Astrocyte (in vitro differentiated cells and primary cell): ENCODE measurements around the gene UBE2S. TPM values are rescaled to one million over a fixed set of nuclear protein-coding genes. Genes with fewer than 3 reads are reported as not detected.
"Not testable (repeated sequence)": the region's sequence is repeated elsewhere in the genome, so short reads cannot be mapped to it uniquely, and the experiment has no call there.

Source experiments
- DNase-seq: peaks from one replicate; pipeline ENCODE4 v3.0.0-alpha.2; 2010; ENCODE audit warnings: low read depth
- FAIRE-seq: peaks from 2 replicates; lab custom pipeline; 2011; peaks lifted over from hg19 to GRCh38; lab: Jason Lieb, UNC
- H2AFZ ChIP-seq: 2 replicates; pipeline ENCODE4 v1.6.0; 2012; ENCODE audit warnings: low read depth, low read length, inconsistent platforms
- H3K27ac ChIP-seq: 2 replicates; pipeline ENCODE4 v1.5.1; 2011; ENCODE audit warnings: low read depth, low read length, inconsistent platforms
- H3K27me3 ChIP-seq: 2 replicates; pipeline ENCODE4 v1.6.0; 2011; ENCODE audit warnings: low read length, inconsistent platforms; ENCODE audit not compliant: insufficient read depth
- H3K36me3 ChIP-seq: 2 replicates; pipeline ENCODE4 v1.5.1; 2011; ENCODE audit warnings: low read length, inconsistent platforms; ENCODE audit not compliant: insufficient read depth
- H3K4me1 ChIP-seq: 2 replicates; pipeline ENCODE4 v1.5.1; 2011; ENCODE audit warnings: low read length, inconsistent platforms; ENCODE audit not compliant: insufficient read depth
- H3K4me2 ChIP-seq: 2 replicates; pipeline ENCODE4 v1.6.0; 2012; ENCODE audit warnings: low read length, inconsistent platforms
- H3K4me3 ChIP-seq: 2 replicates; pipeline ENCODE4 v1.5.1; 2011; ENCODE audit warnings: low read depth, mild to moderate bottlenecking, low read length, inconsistent platforms; ENCODE audit not compliant: insufficient read depth
- H3K79me2 ChIP-seq: 2 replicates; pipeline ENCODE4 v1.6.0; 2012; ENCODE audit warnings: mild to moderate bottlenecking, low read length, inconsistent platforms; ENCODE audit not compliant: insufficient read depth
- H3K9ac ChIP-seq: 2 replicates; pipeline ENCODE4 v1.6.0; 2012; ENCODE audit warnings: mild to moderate bottlenecking, low read length, inconsistent platforms
- H3K9me3 ChIP-seq: 2 replicates; pipeline ENCODE4 v1.5.1; 2012; ENCODE audit warnings: low read depth, mild to moderate bottlenecking, low read length, inconsistent platforms; ENCODE audit not compliant: insufficient read depth
- H4K20me1 ChIP-seq: 2 replicates; pipeline ENCODE4 v1.6.0; 2012; ENCODE audit warnings: low read length, inconsistent platforms; ENCODE audit not compliant: insufficient read depth
- H3K27ac Mint-ChIP-seq: one replicate; pipeline ENCODE4 v1.8.0; 2021; ENCODE audit warnings: mild to moderate bottlenecking, mixed read lengths; ENCODE audit not compliant: unreplicated experiment
- H3K27me3 Mint-ChIP-seq: one replicate; pipeline ENCODE4 v1.8.0; 2021; ENCODE audit warnings: low read depth, mixed read lengths; ENCODE audit not compliant: unreplicated experiment
- H3K36me3 Mint-ChIP-seq: one replicate; pipeline ENCODE4 v1.8.0; 2021; ENCODE audit warnings: low read depth, mixed read lengths; ENCODE audit not compliant: unreplicated experiment
- H3K4me1 Mint-ChIP-seq: one replicate; pipeline ENCODE4 v1.8.0; 2021; ENCODE audit warnings: low read depth, mixed read lengths; ENCODE audit not compliant: unreplicated experiment
- H3K4me3 Mint-ChIP-seq: one replicate; pipeline ENCODE4 v1.8.0; 2021; ENCODE audit warnings: mild to moderate bottlenecking, moderate library complexity, mixed read lengths; ENCODE audit not compliant: unreplicated experiment
- H3K9me3 Mint-ChIP-seq: one replicate; pipeline ENCODE4 v1.8.0; 2021; ENCODE audit warnings: mild to moderate bottlenecking, mixed read lengths; ENCODE audit not compliant: unreplicated experiment
- EZH2 ChIP-seq: IDR thresholded peaks from 2 replicates; pipeline ENCODE4 v1.6.1; 2012; ENCODE audit warnings: mild to moderate bottlenecking, low read length, inconsistent platforms; ENCODE audit not compliant: insufficient read depth
- total RNA-seq: library from RNA; stranded (reverse); gene quantifications from 2 replicates; pipeline ENCODE4 v1.2.1, GENCODE V29; 2021
- TF ChIP-seq, protein P1 (sequence below): IDR thresholded peaks from 2 replicates; pipeline ENCODE4 v1.5.1; 2011; ENCODE audit warnings: low read depth, mild to moderate bottlenecking, inconsistent platforms, low read length, moderate library complexity; ENCODE audit not compliant: insufficient read depth

UBE2S gene
- total RNA-seq, 1 donor from 2014 or later, result 116 TPM

DNA sequence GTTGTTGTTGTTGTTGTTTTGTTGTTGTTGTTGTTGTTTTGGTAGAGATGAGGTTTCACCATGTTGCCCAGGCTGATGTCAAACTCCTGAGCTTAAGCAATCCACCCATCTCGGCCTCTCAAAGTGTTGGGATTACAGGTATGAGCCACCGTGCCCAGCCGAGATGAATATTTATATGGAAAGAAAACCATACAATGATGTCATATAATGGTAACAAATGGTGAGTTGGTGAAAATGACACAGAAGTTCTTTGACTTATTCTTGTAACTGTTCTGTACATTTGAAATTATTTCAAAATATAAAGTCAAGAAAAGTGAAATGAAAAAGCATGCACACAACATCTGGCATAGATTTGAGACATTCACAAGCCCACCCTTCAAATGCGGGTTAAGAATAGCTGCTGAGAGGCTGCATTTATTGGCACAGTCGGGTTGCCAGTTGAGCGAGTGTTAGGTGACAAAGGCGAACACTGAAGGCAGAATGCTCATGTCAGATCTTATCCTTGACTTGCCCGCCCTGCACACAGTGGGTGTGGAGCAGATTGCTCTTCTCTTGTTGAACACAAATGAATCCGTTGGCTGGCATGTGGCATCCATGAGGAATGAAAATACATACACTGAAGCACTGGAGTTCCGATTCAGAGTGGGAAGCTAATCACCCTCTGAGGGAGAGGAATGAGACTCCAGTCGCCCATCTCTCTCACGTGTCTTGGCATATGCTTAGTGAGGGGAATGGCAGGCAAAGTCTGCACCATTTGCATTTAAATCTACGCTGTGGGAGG lies 15.8 kb upstream of the UBE2S start:
- H3K36me3 Mint-ChIP-seq, result no peaks in the 10 kb centered on the region
- no peak for DNase-seq
- FAIRE-seq, result no peak

GRCh38 chr19:55421281-55421680 lies 13.7 kb upstream of the UBE2S start:
- FAIRE-seq, result not testable (repeated sequence)

More for the DNA sequence above, 15.8 kb upstream of the UBE2S start:
- Histone ChIP-seq H3K9ac (no peak overlapping the region), H3K9me3 (no peaks in the 10 kb centered on the region), H3K4me1 (no peaks in the 10 kb centered on the region), H3K27ac (no peak overlapping the region), H4K20me1 (no peaks in the 10 kb centered on the region), H3K27me3 (peaks cover 5% of the 10 kb centered on the region), H3K36me3 (no peaks in the 10 kb centered on the region), H3K79me2 (no peaks in the 10 kb centered on the region), H3K4me2 (no peak overlapping the region), H3K4me3 (no peak overlapping the region), H2AFZ (no peak overlapping the region)
- TF ChIP-seq, protein P1, sequence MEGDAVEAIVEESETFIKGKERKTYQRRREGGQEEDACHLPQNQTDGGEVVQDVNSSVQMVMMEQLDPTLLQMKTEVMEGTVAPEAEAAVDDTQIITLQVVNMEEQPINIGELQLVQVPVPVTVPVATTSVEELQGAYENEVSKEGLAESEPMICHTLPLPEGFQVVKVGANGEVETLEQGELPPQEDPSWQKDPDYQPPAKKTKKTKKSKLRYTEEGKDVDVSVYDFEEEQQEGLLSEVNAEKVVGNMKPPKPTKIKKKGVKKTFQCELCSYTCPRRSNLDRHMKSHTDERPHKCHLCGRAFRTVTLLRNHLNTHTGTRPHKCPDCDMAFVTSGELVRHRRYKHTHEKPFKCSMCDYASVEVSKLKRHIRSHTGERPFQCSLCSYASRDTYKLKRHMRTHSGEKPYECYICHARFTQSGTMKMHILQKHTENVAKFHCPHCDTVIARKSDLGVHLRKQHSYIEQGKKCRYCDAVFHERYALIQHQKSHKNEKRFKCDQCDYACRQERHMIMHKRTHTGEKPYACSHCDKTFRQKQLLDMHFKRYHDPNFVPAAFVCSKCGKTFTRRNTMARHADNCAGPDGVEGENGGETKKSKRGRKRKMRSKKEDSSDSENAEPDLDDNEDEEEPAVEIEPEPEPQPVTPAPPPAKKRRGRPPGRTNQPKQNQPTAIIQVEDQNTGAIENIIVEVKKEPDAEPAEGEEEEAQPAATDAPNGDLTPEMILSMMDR, result no peak
- TF ChIP-seq EZH2, result no peak
- H3K4me1 Mint-ChIP-seq, result no peaks in the 10 kb centered on the region
- no peaks in the 10 kb centered on the region for H3K9me3 Mint-ChIP-seq
- no peak overlapping the region for H3K4me3 Mint-ChIP-seq
- H3K27me3 Mint-ChIP-seq, result peaks cover 18% of the 10 kb centered on the region
- no peak overlapping the region for H3K27ac Mint-ChIP-seq

DNA sequence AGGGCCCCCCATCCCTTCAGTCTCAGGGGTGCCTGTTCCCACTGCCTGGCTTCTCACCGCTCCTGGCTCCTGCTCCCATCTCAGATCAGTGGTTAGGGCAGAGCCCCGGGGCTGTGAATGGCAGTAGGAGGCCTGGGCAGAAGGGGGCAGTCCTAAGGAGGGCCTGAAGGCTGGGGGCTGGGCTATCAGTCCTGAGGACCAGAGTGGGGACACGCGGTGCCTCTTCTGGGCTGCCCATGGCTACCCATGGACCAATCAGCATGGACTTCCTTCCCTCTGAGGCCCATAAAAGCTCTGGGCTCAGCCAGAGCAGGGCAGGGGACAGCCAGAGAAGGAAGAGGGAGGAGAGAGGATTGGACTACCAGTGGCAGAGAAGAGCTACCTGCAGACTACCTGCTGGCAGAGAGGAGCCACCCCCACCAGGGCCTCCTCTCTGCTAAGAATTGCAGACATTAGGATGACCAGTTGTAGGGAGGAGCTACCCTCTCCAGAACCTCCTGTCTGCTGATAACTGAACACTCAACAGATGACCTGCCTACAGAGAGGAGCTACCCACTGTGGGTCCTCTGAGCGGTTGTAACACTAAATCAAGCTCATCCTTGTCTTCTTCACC lies 12.1 kb upstream of the UBE2S start:
- H3K27ac ChIP-seq, result no peak overlapping the region
- no peaks in the 10 kb centered on the region for H3K9me3 ChIP-seq
- H3K4me2 ChIP-seq, result no peak overlapping the region
- no peaks in the 10 kb centered on the region for H3K9me3 Mint-ChIP-seq
- H4K20me1 ChIP-seq, result no peaks in the 10 kb centered on the region
- no peak overlapping the region for H3K4me3 ChIP-seq
- peaks cover 5% of the 10 kb centered on the region for H3K27me3 ChIP-seq
- peaks cover 1% of the 10 kb centered on the region for H3K4me1 Mint-ChIP-seq
- H3K79me2 ChIP-seq, result no peaks in the 10 kb centered on the region
- H3K36me3 ChIP-seq, result no peaks in the 10 kb centered on the region
- no peaks in the 10 kb centered on the region for H3K4me1 ChIP-seq
- H2AFZ ChIP-seq, result no peak overlapping the region
- no peaks in the 10 kb centered on the region for H3K36me3 Mint-ChIP-seq
- no peak for FAIRE-seq
- peaks cover 29% of the 10 kb centered on the region for H3K27me3 Mint-ChIP-seq
- no peak overlapping the region for H3K27ac Mint-ChIP-seq
- H3K9ac ChIP-seq, result no peak overlapping the region
- DNase-seq, result no peak
- TF ChIP-seq EZH2, result no peak
- TF ChIP-seq, protein P1, result no peak
- no peak overlapping the region for H3K4me3 Mint-ChIP-seq

More at GRCh38 chr19:55421281-55421680, 13.7 kb upstream of the UBE2S start:
- not testable (repeated sequence) for H3K9me3 Mint-ChIP-seq, H3K4me3 ChIP-seq, H3K4me1 ChIP-seq, H3K9me3 ChIP-seq, H3K4me2 ChIP-seq, H3K27ac ChIP-seq, H3K4me3 Mint-ChIP-seq, H3K27ac Mint-ChIP-seq, H3K27me3 ChIP-seq, H3K36me3 ChIP-seq, H3K36me3 Mint-ChIP-seq, H3K9ac ChIP-seq, H3K79me2 ChIP-seq, DNase-seq, H3K4me1 Mint-ChIP-seq, H4K20me1 ChIP-seq, H2AFZ ChIP-seq
- peaks cover 23% of the 10 kb centered on the region for H3K27me3 Mint-ChIP-seq
